Measurements from ENCODE around the gene CLDN2. TPM values are rescaled to one million over a fixed set of nuclear protein-coding genes. Genes with fewer than 3 reads are reported as not detected.
A peak's percentile ranks its signal among the peaks of the same experiment; 100 is the strongest.

CLDN2 gene
- total RNA-seq, 2 donors from 2014 or later, result 0.10 to 0.18 TPM

DNA sequence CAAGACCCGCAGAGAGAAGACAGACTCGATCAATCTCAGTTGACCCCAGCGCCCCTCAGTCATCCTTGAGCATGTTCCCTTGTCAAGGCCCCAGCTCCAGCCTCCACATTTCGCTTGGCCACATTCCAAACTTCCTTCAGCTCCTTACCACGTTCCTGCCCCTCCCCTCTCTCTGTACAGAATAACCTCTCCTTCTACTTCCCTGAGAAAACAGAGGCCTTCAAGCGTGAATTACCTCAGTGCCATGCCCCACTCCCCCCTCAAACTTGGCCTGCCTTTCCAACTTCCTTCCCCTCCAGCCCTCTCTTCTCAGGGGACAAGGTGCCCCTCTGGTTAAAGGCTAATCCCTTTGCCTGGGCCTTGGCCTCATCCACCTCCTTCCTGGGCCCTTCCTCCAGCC is 13.8 kb upstream of the CLDN2 start:
- DNase-seq, result no peak
- intact Hi-C loops (cut with DNase I), result no loop called here
- ATAC-seq, result no peak

DNA sequence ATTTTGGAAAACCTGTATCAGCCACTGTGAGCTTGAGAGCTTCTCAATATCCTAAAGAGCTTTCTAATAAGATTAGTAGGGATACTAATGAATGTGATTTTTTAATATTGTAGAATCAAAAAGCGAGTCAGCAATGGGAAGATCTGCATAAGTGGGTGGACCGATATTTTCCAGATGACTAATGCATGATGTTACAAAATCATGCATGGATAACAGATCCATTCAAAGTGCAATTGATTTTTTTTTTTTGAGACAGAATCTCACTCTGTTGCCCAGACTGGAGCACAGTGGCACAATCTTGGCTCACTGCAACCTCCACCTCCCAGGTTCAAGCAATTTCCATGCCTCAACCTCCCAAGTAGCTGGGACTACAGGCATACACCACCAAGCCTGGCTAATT is 7.3 kb upstream of the CLDN2 start:
- ATAC-seq (no peak), DNase-seq (no peak)
- intact Hi-C loops (cut with DNase I), result no loop called here

DNA sequence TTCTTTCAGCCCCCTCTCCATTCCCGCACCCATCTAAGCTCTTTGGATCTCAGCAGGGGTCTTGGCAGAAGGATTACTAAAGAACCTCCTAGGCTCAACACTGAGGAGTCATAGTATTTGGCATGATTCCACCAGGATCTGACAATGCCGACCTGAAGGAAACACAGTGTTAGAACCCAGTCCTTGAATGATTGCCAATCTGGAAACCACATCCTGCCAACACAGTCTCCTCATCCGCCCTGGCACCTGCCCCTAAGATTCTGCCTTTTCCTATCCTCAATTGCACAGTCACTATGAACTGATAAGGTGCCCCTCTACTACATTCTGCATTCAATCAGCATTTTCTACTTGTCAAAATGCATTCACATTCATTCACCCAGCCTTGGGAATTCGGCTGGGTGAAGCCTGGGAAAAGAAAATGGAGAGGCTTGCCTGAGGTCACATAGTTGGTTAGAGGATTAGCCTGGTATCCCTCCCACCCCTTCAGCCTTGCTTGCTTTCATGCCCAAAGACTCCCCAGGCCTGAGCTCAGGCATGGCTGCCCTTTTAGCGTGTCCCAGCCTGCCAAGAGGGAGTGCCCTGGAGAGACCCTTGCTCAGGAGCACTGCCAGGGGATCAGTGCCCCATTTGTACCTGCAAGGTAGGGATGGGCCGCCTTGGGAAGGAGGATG is 2.2 kb upstream of the CLDN2 start:
- intact Hi-C loops (cut with DNase I), result no loop called here
- ATAC-seq (no peak), DNase-seq (no peak)

DNA sequence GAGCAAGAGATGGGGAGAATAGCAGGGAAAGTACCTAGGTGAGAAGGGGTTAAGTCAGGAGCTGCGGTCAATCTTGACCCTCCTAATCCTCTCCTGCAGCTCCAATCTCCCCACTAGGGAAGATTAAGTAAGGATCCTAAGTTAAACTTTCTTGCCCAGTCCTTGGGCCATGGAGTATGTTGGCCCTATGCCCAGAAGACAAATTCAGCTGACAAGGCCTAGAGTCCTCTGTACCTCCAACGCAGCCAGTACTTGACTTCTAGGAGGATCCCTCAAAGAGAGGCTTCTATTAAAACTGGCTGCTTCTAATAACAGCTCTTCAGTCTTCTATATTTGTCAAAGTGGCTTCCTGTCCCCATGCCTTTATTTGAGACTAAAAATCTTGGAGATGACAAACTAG is 1.4 kb downstream of the CLDN2 start:
- no peak for DNase-seq
- ATAC-seq, result peak in 1 of 2 donors; percentile 53
- intact Hi-C loops (cut with DNase I), result no loop called here

DNA sequence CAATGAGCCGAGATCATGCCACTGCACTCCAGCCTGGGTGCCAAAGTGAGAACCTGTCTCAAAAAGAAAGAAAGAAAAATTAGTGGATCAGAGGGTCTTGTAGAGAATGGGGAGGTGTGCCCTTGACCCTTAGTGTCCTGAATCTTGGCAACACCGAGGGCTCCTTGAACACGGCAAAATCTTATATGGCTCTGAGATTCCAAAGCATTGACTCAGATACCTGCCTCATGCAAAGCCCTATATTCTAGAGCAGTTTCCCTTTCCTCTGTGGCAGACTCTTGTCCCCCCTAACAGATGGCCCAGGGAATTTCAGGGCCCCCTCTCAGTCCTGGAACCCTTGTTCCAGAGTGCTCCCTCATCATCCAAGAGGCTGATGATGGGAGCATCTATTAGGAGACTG is 6.8 kb downstream of the CLDN2 start:
- ATAC-seq (no peak), DNase-seq (no peak)
- intact Hi-C loops (cut with DNase I), result no loop called here

DNA sequence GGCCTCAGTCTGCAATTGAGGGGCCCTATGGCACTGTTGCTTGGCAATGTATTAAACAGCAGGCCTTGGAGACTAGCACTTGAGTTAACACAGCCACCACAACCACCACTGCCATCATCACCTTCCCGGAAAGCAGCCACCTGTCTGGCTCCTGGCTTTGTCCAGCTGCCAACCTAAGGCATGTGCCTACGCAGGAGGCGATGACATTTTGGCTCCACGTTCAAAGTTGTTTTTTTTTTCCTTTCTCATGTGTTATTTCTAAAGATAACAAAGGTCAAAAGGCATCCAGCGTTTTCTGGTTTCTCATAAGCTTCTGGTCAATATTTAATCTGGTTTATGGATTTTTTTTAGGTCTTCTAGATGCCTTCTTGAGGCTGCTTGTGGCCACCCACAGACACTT is 7.5 kb downstream of the CLDN2 start:
- no peak for DNase-seq
- ATAC-seq, result no peak
- intact Hi-C loops (cut with DNase I), result no loop called here

DNA sequence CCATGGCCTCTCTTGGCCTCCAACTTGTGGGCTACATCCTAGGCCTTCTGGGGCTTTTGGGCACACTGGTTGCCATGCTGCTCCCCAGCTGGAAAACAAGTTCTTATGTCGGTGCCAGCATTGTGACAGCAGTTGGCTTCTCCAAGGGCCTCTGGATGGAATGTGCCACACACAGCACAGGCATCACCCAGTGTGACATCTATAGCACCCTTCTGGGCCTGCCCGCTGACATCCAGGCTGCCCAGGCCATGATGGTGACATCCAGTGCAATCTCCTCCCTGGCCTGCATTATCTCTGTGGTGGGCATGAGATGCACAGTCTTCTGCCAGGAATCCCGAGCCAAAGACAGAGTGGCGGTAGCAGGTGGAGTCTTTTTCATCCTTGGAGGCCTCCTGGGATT is 8.0 kb downstream of the CLDN2 start:
- no peak for ATAC-seq
- no peak for DNase-seq
- intact Hi-C loops (cut with DNase I), result no loop called here

DNA sequence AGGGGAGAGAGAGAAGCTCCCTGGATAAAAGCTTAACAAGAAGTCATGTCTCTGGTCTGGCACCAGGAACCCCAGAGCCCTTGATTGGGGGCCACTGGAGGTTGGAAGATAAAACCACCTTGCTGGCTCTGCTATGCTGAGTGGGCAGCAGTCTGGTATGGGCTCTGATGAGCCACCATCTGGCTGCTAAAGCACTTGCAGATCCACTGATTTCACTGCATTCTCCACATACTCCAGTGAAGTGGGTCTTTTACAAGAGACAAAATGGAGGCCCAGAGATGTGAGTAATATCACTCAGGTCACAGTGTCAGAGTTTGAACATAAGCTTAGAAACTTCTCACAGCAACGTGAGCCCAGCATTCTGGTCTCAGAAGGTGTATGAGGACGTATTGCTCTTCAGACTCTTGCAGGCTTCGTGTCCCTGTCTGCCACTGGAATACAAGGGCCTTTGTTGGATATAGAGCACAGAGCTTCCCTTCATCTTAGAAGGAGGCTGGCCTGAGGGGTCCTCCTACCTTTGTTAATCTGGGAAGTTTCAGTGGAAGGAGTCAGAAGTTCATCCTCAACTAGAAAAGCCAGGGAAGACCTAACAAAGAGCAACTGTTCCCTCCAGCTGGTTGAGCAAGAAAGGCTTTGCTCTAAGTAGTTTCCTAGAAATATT is 11.8 kb downstream of the CLDN2 start:
- ATAC-seq (no peak), DNase-seq (no peak)
- intact Hi-C loops (cut with DNase I), result no loop called here

DNA sequence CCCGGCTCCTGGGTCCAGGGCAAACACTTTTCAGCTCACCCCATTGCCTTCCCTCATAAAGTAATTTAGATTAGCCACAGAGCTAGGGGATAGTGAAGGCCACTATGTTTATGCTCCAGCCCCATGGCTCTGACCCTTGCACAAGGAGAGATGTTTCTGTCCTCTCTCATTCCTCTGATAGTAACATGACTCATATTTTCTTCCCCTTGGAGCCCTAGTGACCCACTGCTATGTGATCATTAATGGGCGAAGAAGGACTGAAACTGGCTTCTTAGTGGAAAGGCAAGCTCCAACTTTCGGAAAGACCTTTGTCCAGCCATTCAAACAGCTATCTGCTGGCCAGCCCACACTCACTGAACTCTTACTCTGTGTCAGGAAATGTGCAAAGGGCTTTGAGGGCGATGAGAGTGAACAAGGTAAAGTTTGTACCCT is 12.3 kb downstream of the CLDN2 start:
- DNase-seq, result no peak
- intact Hi-C loops (cut with DNase I), result no loop called here
- ATAC-seq, result peak; percentile 55 to 75

DNA sequence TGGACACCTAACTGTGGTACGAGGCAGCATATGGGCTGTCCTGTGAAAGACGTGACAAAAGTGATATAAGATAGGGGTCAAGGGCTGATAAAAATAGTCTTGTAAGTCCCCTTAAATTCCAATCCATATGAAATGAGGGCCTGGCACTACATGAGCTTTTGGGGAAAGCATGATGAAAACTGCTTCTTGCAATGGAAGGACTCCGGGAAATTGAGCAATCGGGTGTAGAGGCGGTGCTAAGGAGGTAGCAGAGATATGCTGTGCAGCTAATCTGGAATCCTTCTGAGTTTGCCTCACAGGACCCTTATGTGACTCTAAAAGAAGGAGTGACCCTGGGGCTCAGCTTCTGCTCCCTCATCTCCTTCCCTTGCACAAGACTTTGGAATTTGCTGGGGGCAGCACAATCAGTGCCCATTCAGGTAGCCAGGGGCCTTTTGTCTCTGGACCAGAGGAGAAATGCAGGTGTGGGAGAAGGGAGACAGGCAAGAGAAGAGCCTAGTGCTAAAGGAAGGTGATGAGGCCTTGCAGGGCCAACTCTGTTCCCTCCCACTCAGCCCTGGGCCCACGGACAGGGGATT is 12.8 kb downstream of the CLDN2 start:
- no peak for DNase-seq
- intact Hi-C loops (cut with DNase I), result no loop called here
- peak; percentile 47 to 68 for ATAC-seq

DNA sequence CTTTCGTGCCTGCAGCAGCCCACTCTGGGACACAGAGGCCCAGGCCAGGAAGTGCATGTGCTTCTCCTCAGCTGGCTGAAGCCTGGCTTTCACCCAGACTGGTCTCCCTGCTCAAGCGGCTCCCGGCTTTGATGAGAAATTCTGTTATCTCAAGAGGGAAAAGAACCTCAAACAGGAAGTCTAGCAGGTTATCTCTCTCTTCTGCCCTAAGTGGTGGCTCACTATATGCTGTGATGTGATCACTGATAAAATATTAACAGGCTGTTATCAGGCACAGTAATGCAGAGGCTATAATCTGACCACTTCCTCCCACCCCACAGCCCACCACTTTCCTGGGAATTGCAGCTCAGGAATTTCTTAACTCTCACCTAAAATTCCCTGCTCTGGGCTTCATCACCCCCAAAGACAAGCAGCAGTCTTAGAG is 13.3 kb downstream of the CLDN2 start:
- intact Hi-C loops (cut with DNase I), result no loop called here
- ATAC-seq, result peak; percentile 49 to 71
- DNase-seq, result no peak

DNA sequence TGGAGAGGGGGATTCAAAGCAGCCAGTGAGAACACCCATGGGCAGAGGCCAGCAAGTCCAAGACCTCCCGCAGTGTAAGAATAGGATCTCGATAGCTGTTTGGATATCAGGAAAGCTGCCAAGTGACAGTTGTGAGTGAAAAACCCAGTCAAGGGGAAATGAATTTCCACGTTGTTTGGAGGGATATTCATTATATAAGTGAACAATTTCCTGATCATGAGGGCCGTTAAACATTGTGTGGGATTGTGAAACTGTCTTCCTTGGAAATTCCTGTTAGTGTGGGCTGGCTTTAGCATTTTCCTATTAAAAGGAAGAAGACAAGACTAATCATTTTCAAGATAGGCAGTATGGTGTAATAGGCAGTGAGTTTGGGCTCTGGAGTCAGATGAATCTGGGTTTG is 15.0 kb downstream of the CLDN2 start:
- intact Hi-C loops (cut with DNase I), result no loop called here
- ATAC-seq, result no peak
- no peak for DNase-seq

DNA sequence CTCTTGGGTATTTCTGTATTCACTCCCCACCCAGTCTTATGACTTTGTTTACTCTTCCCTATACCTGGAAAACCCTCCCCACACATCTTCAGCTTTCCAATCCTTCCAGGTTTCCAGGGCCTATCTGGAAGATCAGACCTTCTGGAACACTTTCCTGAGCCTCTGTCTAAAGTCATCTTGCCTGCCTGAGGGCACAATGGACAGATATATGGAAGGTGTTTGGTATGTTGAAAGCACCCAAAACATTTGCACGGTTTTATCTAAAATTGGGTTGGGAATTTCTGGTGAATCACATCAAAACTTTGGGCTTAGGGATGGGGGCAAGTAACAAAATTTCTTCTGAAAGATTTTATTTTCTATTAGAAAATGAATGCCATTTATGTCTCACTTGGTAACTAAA is 16.0 kb downstream of the CLDN2 start:
- no peak for DNase-seq
- intact Hi-C loops (cut with DNase I), result no loop called here
- no peak for ATAC-seq

DNA sequence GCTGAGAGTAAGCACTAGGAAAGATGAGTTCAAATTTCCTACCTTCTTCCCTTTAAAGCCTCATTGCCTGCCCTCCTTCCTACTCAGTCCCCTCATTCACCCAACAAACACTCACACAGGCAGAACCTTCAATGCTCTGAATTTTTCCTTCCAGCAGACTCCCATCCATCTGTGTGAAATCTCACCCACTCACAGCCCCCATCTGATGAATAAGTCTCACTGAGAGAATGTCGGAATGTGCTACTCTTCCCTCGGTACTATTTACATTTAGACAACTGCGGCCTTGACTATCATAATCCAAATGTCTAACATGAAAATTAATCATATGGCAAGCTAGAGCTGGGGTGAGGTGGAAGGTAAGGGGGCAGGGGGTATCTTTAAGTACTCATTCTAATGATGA is 19.4 kb downstream of the CLDN2 start:
- ATAC-seq (no peak), DNase-seq (no peak)
- intact Hi-C loops (cut with DNase I), result no loop called here

DNA sequence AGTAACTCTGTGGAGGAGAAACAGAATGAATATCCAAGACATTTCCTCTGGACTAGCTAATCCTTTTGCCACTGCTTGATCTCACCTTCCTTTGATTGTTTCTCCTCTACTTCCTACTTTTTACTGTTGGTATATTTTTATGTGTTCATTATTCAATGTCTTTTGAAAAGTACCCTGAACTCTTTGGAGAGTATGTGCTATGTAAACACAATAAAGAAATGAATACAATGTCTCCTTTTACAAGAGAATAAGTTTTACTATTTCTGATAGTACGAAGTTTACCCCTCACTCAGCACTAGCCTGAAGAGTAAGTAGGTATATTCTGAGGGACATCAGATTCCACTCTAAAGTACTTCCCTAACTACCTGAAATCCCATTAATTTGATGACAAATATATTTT is 19.9 kb downstream of the CLDN2 start:
- ATAC-seq, result no peak
- intact Hi-C loops (cut with DNase I), result loop anchor here in 1 of 2 donors (5.0 kb wide), 1 partner anchor 48 kb away; no protein-coding TSS in a partner anchor
- no peak for DNase-seq

DNA sequence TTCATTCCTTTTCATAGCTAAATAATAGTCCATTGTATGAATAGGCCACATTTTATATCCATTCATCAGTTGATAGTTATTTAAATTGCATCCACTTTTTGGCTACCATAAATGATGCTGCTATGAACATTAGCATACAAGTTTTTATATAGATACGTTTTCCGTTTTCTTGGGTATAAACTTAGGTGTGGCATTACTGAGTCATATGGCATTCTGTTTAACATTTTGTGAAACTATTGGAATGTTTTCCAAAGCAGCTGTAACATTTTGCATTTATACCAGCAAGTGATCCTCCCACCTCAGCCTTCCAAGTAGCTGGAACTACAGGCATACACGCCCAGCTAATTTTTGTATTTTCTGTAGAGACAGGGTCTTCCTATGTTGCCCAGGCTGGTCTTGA is 26.3 kb downstream of the CLDN2 start:
- ATAC-seq (no peak), DNase-seq (no peak)
- intact Hi-C loops (cut with DNase I), result no loop called here

DNA sequence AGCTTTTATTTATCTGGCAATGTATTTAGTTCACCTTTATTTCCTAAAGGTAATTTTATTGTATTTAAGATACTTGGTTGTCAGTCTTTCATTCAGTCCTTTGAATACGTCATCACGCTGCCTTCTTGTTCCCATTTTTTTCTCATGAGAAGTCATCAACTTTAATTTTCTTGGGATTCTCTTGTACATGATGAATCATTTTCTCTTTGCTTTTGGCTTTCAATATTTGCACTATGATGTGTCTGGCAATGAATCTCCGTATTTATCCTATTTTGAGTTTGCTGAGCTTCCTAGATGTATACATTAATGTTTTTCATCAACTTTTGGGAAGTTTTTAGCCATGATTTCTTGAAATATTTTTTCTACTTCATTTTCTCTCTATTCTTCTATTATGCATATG is 28.4 kb downstream of the CLDN2 start:
- intact Hi-C loops (cut with DNase I), result no loop called here
- ATAC-seq (no peak), DNase-seq (no peak)

DNA sequence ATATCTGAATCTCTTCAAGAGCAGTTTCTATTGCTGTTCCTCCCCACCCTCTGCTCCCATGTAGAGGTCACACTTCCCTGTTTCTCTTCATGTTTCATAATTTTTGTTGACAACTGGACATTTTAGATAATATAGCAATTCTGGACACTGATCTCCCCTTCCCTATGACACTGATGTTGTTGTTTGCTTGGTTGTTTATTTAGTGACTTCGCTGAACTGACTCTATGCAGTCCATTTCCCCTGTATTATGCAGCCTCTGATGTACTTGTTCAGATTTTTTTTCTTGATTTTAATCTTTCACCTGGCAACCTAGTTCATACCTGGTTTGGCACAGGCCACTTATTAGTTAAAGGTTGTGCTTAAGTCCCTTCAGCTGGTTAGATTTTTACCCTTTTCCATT is 29.2 kb downstream of the CLDN2 start:
- ATAC-seq, result no peak
- no peak for DNase-seq
- intact Hi-C loops (cut with DNase I), result no loop called here

DNA sequence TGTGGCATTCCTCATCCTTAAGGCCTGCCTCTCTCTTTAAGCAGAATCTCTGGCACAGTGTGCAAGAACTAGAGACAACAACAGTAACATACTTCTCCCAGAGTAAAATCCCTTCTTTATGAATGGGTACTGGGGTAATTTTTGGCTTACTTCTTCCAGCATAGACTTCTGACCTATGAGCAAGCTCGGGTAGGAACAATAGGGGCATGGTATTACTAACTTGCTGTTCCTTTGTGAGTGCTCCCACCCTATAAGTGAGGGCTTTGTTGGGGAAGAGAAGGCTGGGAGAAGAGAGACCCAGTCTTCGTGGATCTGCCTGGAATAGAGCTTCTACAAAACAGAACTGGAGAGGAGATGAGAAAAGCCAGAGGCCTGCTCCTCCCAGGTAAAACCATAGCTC is 30.2 kb downstream of the CLDN2 start:
- intact Hi-C loops (cut with DNase I), result loop anchor here (5.0 to 10.0 kb wide), 2 partner anchors 53 to 56 kb away; no protein-coding TSS in a partner anchor
- no peak for DNase-seq
- ATAC-seq, result no peak

DNA sequence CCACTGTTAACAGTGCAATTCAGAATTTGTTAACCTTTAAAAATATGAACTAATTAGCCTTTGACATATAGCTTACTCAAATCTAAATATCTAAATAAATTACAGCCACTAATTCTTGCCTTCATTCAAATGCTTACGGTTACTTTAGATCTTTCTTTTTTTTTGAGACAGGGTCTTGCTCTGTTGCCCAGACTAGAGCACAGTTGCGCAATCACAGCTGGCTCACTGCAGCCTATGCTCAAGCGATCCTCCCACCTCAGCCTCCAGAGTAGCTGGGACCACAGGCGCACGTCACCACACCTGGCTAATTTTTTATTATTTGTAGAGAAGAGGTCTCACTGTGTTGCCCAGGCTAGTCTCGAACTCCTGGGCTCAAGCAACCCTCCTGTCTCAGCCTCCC is 31.0 kb downstream of the CLDN2 start:
- ATAC-seq, result no peak
- intact Hi-C loops (cut with DNase I), result loop anchor here (5.0 to 10.0 kb wide), 2 partner anchors 54 to 56 kb away; no protein-coding TSS in a partner anchor
- DNase-seq, result no peak

DNA sequence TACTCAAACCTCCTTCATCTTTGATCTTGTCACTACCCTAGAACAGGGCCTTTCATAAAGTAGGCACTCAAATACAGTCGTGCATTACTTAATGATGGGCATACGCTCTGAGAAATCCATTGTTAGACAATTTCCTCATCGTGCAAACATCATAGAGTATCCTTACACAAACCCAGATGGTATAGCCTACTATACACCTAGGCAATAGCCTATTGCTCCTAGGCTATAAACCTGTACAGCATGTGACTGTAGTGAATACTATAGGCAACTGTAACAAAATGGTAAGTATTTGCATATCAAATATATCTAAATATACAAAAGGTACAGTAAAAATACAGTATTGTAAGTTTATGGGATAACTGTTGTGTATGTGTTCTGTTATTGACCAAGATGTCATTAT is 31.9 kb downstream of the CLDN2 start:
- intact Hi-C loops (cut with DNase I), result loop anchor here (5.0 to 10.0 kb wide), 2 partner anchors 55 to 57 kb away; no protein-coding TSS in a partner anchor
- ATAC-seq (no peak), DNase-seq (no peak)
